PC-9 (cell line): ENCODE results near the gene FBXO24. TPM values are rescaled to one million over a fixed set of nuclear protein-coding genes. Genes with fewer than 3 reads are reported as not detected.
"Not testable (repeated sequence)": the region's sequence is repeated elsewhere in the genome, so short reads cannot be mapped to it uniquely, and the experiment has no call there.

ENCODE experiments used
- Bru-seq: library from RNA; stranded (reverse); fragments of 400-500 nt; gene quantifications from one replicate; lab custom pipeline; 2021; lab: Mats Ljungman, UMichigan
- BruChase-seq, 2 experiments: library from RNA; stranded (reverse); fragments of 400-500 nt; gene quantifications; one replicate each; lab custom pipeline; 2021; lab: Mats Ljungman, UMichigan
- BruUV-seq: library from RNA; stranded (reverse); fragments of 400-500 nt; replicated peaks from 2 replicates; lab custom pipeline; 2021; lab: Mats Ljungman, UMichigan
- CTCF ChIA-PET: fragments of 300-600 bp; sonication (Branson Sonifier 250); formaldehyde crosslinking; loops from one replicate; lab custom pipeline; 2022; ENCODE audit warnings: antibody characterized with exemption; lab: Charles Lee
- POLR2A ChIA-PET: fragments of 300-600 bp; sonication (Branson Sonifier 250); formaldehyde crosslinking; loops from one replicate; lab custom pipeline; 2022; ENCODE audit warnings: antibody characterized with exemption; ENCODE audit not compliant: unreplicated experiment; lab: Charles Lee
- DNase-seq, 2 experiments: peaks; one replicate each; pipeline versions ENCODE4 v3.0.0 to v3.0.0-alpha.2; 2015 to 2022; ENCODE audit warnings: mixed read lengths in 1 of 2
- H2AFZ ChIP-seq: fragments of 200-600 bp; sonication (generic); 2 replicates; pipeline ENCODE4 v1.8.1; 2017; ENCODE audit warnings: antibody characterized with exemption
- H3F3A ChIP-seq: fragments of 200-600 bp; sonication (generic); 2 replicates; pipeline ENCODE4 v1.8.1; 2017; ENCODE audit warnings: antibody characterized with exemption, mild to moderate bottlenecking, low read depth; ENCODE audit not compliant: insufficient read depth
- H3K27ac ChIP-seq: fragments of 200-600 bp; sonication (generic); 2 replicates; pipeline ENCODE4 v1.6.1; 2016; ENCODE audit warnings: mixed run types
- H3K27me3 ChIP-seq: fragments of 200-600 bp; sonication (generic); 2 replicates; pipeline ENCODE4 v1.6.1; 2016; ENCODE audit warnings: low read depth, mixed run types; ENCODE audit not compliant: insufficient read depth
- H3K36me3 ChIP-seq: fragments of 200-600 bp; sonication (generic); 2 replicates; pipeline ENCODE4 v1.6.1; 2016; ENCODE audit warnings: low read depth, mixed run types
- H3K4me1 ChIP-seq: fragments of 200-600 bp; sonication (generic); replicated peaks from 2 replicates; pipeline ENCODE4 v1.6.1; 2016; ENCODE audit warnings: mixed run types; ENCODE audit not compliant: insufficient read depth
- H3K4me2 ChIP-seq: fragments of 200-600 bp; sonication (generic); 2 replicates; pipeline ENCODE4 v1.6.1; 2017; ENCODE audit warnings: mixed run types
- H3K4me3 ChIP-seq: fragments of 200-600 bp; sonication (generic); 2 replicates; pipeline ENCODE4 v1.6.1; 2016; ENCODE audit warnings: mixed run types
- H3K79me2 ChIP-seq: fragments of 200-600 bp; sonication (generic); 2 replicates; pipeline ENCODE4 v1.6.1; 2017; ENCODE audit warnings: low read depth, mixed run types
- H3K9me2 ChIP-seq: fragments of 200-600 bp; sonication (generic); 2 replicates; pipeline ENCODE4 v1.8.1; 2017; ENCODE audit warnings: mild to moderate bottlenecking; ENCODE audit not compliant: insufficient read depth
- H3K9me3 ChIP-seq: fragments of 200-600 bp; sonication (generic); 2 replicates; pipeline ENCODE4 v1.8.1; 2016; ENCODE audit warnings: low read depth; ENCODE audit not compliant: insufficient read depth
- H4K20me1 ChIP-seq: fragments of 200-600 bp; sonication (generic); 2 replicates; pipeline ENCODE4 v1.8.1; 2017; ENCODE audit not compliant: insufficient read depth
- CTCF ChIP-seq: fragments of 200-600 bp; sonication (generic); conservative IDR thresholded peaks from 2 replicates; pipeline ENCODE4 v1.6.1; 2017; ENCODE audit warnings: mixed run types, antibody characterized with exemption, mild to moderate bottlenecking, moderate library complexity
- EZH2 ChIP-seq: fragments of 200-600 bp; sonication (generic); IDR thresholded peaks from 2 replicates; pipeline ENCODE4 v1.8.0; 2017; ENCODE audit warnings: antibody characterized with exemption, low read depth
- intact Hi-C: fragments of 100-400 bp; cut with micrococcal nuclease; formaldehyde crosslinking; loops from one replicate; pipeline ENCODE4 v1.10.0; 2022; ENCODE audit not compliant: unreplicated experiment
- long read RNA-seq: library from polyadenylated mRNA; stranded (forward); transcript quantifications from one replicate; pipeline ENCODE4 v2.0.0, GENCODE V29; 2022
- total RNA-seq: library from RNA; stranded (reverse); gene quantifications from 2 replicates; pipeline ENCODE4 v1.2.3, GENCODE V29; 2021

FBXO24 gene
- total RNA-seq, result 2.7 and 4.6 TPM in 2 replicates
- Bru-seq, nascent RNA, result percentile 27 among the genes with signal in this experiment
- BruChase-seq, experiment 1, labeled RNA remaining after a 2-hour chase, result percentile 36 among the genes with signal in this experiment
- percentile 41 among the genes with signal in this experiment for BruChase-seq, experiment 2, labeled RNA remaining after a 6-hour chase
- long read RNA-seq, result 0 reads

- no peaks in the 10 kb centered on the region for H3K27me3 ChIP-seq
- H3K4me2 ChIP-seq, result peak within 1 kb of the TSS; percentile 88
- peak within 1 kb of the TSS; percentile 60 for H3K4me3 ChIP-seq
- peak within 1 kb of the TSS; percentile 75 for H3K27ac ChIP-seq
- TF ChIP-seq EZH2 (no peak), CTCF (no peak)
- peak within 1 kb of the TSS; percentile 81 for H2AFZ ChIP-seq
- ChIA-PET POLR2A (interaction anchor here (0.5 to 1.3 kb wide), 17 partner anchors 10 to 434 kb away, joined by 3 to 14 read pairs (median 4); partner anchors contain the start of genes MOSPD3, MUC17, POP7 and ZCWPW1), CTCF (interaction anchor here (0.6 to 1.7 kb wide), 7 partner anchors 17 to 156 kb away, joined by 3 to 7 read pairs (median 3); partner anchors contain the start of gene POP7)
- peak; percentile 99 to 100 for DNase-seq
- H3K9me2 ChIP-seq, result no peaks in the 10 kb centered on the region
- no TSS peak for BruUV-seq
- H3K4me1 ChIP-seq, result peaks cover 19% of the 10 kb centered on the region
- H4K20me1 ChIP-seq, result peaks cover 2% of the 10 kb centered on the region; the same call in 1 of the 2 replicates
- H3K79me2 ChIP-seq, result peaks cover 29% of the 10 kb centered on the region
- no peaks in the 10 kb centered on the region for H3K9me3 ChIP-seq
- intact Hi-C loops, result loop anchor here (1.0 to 10.0 kb wide), 6 partner anchors 18 to 498 kb away; partner anchors contain the start of genes EPHB4, GNB2, MOSPD3 and TRIM56
- peaks cover 18% of the 10 kb centered on the region for H3F3A ChIP-seq
- no peaks in the 10 kb centered on the region for H3K36me3 ChIP-seq
Observed at GRCh38 chr7:100586266-100587025, at the start of gene FBXO24. FBXO24 (plus strand) TSS chr7:100586328; CDS start chr7:100586626, 298 bp downstream.

- H3K9me3 ChIP-seq, H3K4me2 ChIP-seq, BruUV-seq, H3F3A ChIP-seq, H3K27ac ChIP-seq, H3K9me2 ChIP-seq, H3K27me3 ChIP-seq, H4K20me1 ChIP-seq, DNase-seq, H3K36me3 ChIP-seq, H3K4me3 ChIP-seq, intact Hi-C loops, H2AFZ ChIP-seq, CTCF ChIA-PET, POLR2A ChIA-PET: not testable (repeated sequence)
- peaks cover 21% of the 10 kb centered on the region for H3K79me2 ChIP-seq
- H3K4me1 ChIP-seq, result peaks cover 23% of the 10 kb centered on the region
Observed at GRCh38 chr7:100536695-100537094, 49.4 kb upstream of the FBXO24 start.

GRCh38 chr7:100538348-100538653 is 47.8 kb upstream of the FBXO24 start:
- BruUV-seq, result TSS peak; percentile 59
- intact Hi-C loops, result loop anchor here (2.0 kb wide), 1 partner anchor 44 kb away; no protein-coding TSS in a partner anchor
- POLR2A ChIA-PET, result interaction anchor here (0.5 to 0.7 kb wide), 4 partner anchors 46 to 1034 kb away, joined by 3 to 6 read pairs (median 4); partner anchors contain the start of gene ZKSCAN5
- DNase-seq, result no peak
- H3K9me3 ChIP-seq, result no peaks in the 10 kb centered on the region
- peaks cover 37% of the 10 kb centered on the region for H3K79me2 ChIP-seq
- CTCF ChIA-PET, result interaction anchor here (1.1 kb wide), 1 partner anchor 22 kb away, joined by 3 read pairs; no protein-coding TSS in a partner anchor
- peaks cover 39% of the 10 kb centered on the region for H3K4me1 ChIP-seq
- no peaks in the 10 kb centered on the region for H4K20me1 ChIP-seq
- peak overlapping the region; percentile 79 for H2AFZ ChIP-seq
- H3K27me3 ChIP-seq, result no peaks in the 10 kb centered on the region
- H3K36me3 ChIP-seq, result no peaks in the 10 kb centered on the region
- H3F3A ChIP-seq, result peaks cover 19% of the 10 kb centered on the region
- H3K9me2 ChIP-seq, result no peaks in the 10 kb centered on the region
- H3K4me3 ChIP-seq, result peak overlapping the region; percentile 56
- no peak for TF ChIP-seq EZH2
- TF ChIP-seq CTCF, result no peak
- H3K27ac ChIP-seq, result peak overlapping the region; percentile 42
- H3K4me2 ChIP-seq, result peak overlapping the region; percentile 96
